Measurements from ENCODE around the gene CNIH3.

Gene CNIH3

GRCh38 chr1:224724566-224724965 is 108.4 kb downstream of the CNIH3 start:
- Histone ChIP-seq H3K4me2 (peak overlapping the region in 2 of 11 experiments; percentile 73 to 81; a peak in 4 of 22 replicates), H4K20me1 (no peaks in the 10 kb centered on the region), H3K9me3 (replicated peaks in 1 of 11) (no peaks in the 10 kb centered on the region), H3K36me3 (no peaks in the 10 kb centered on the region), H3K4me3 (no peak overlapping the region), H3K27ac (no peak overlapping the region; a peak in 1 of 22 replicates), H3K4me1 (peaks cover 0 to 57% (median 9%) of the 10 kb centered on the region in 10 experiments; a peak in 13 of 20 replicates), H3K27me3 (no peaks in the 10 kb centered on the region), H3K9ac (no peak overlapping the region)
- TF ChIP-seq Cebpa-rat (IDR thresholded peaks at IDR 0.05) = no peak

DNA sequence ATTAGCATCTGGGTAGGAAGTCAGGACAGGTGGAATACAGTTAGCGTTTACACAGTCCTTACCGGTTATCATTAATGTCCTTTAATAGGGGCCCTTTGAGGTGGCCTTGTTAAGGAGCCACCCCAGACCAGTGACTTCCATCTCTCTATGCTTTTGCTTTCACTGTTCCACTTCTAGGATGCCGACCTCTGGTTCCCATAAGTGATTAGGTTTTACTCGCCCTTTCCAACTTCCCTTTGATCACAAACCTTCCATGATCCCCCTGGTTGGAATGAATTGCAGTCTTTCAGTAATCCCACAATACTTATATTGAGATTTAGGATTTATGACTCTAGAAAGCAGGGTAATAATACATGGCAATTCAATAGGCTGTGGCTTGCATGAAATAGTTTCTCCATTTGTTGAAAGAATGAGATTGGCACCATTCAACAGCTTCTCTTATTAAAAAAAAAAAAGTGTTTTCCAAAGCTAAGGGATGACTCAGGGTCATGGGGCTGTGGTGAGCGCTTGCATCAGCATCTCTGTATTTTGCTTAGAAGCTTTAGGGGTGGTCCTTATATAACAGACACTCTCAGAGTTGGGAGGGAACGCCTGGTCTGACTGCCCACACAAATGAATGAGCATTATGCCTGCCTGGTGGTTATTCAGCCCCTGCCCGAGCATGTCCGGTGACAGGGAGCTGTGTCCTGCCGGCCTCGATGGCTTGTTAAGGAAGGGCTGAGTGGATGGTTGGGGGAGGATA is 110.5 kb downstream of the CNIH3 start:
- no peaks in the 10 kb centered on the region for H3K9me3 ChIP-seq (replicated peaks in 1 of 11)
- no peaks in the 10 kb centered on the region for H3K27me3 ChIP-seq
- no peaks in the 10 kb centered on the region for H3K36me3 ChIP-seq
- H3K4me1 ChIP-seq = peaks cover 0 to 72% (median 9%) of the 10 kb centered on the region in 10 experiments; a peak in 13 of 20 replicates
- H4K20me1 ChIP-seq = no peaks in the 10 kb centered on the region
- no peak overlapping the region for H3K4me3 ChIP-seq
- peak overlapping the region in 4 of 11 experiments; percentile 57 to 80 (median 74); a peak in 8 of 22 replicates for H3K27ac ChIP-seq
- no peak for TF ChIP-seq Cebpa-rat (IDR thresholded peaks at IDR 0.05)
- peak overlapping the region in 3 of 11 experiments; percentile 22 to 54 (median 29); a peak in 4 of 22 replicates for H3K9ac ChIP-seq
- peak overlapping the region in 3 of 11 experiments; percentile 48 to 81 (median 73); a peak in 6 of 22 replicates for H3K4me2 ChIP-seq

- no peaks in the 10 kb centered on the region for H3K27me3 ChIP-seq
- H3K27ac ChIP-seq = peak overlapping the region in 4 of 11 experiments; percentile 57 to 80 (median 74); a peak in 8 of 22 replicates
- no peaks in the 10 kb centered on the region for H4K20me1 ChIP-seq
- H3K9ac ChIP-seq = peak overlapping the region in 3 of 11 experiments; percentile 4 to 54 (median 12); a peak in 3 of 22 replicates
- H3K36me3 ChIP-seq = no peaks in the 10 kb centered on the region
- H3K4me2 ChIP-seq = peak overlapping the region in 3 of 11 experiments; percentile 48 to 81 (median 73); a peak in 6 of 22 replicates
- no peak overlapping the region for H3K4me3 ChIP-seq
- TF ChIP-seq Cebpa-rat (IDR thresholded peaks at IDR 0.05) = no peak
- H3K9me3 ChIP-seq (replicated peaks in 1 of 11) = no peaks in the 10 kb centered on the region
- peaks cover 0 to 77% (median 4%) of the 10 kb centered on the region in 10 experiments; a peak in 11 of 20 replicates for H3K4me1 ChIP-seq
Measured at GRCh38 chr1:224727351-224728289, 111.5 kb downstream of the CNIH3 start.

DNA sequence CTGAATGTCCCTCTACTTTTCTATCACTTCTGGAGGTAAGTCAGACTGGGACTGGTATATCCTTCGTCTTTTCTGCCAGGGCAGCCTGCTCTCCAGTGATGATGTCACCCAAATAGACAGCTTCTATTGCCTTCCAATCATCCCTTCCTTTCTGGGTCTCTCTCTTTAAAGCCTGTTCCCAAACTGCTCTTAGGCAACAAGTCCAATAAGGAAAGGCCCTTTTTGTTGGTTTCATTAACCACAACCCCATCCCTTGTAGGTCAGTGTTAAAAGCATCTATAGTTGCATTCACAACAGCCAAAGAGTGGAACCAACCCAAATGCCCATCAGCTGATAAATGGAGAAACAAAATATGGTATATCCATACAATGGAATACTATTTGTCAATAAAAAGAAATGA is 114.4 kb downstream of the CNIH3 start:
- Histone ChIP-seq H3K36me3 (no peaks in the 10 kb centered on the region), H3K9ac (no peak overlapping the region), H4K20me1 (no peaks in the 10 kb centered on the region), H3K4me3 (no peak overlapping the region), H3K27ac (no peak overlapping the region), H3K4me2 (peak overlapping the region in 2 of 11 experiments; percentile 6 to 22; a peak in 2 of 22 replicates), H3K27me3 (no peaks in the 10 kb centered on the region), H3K4me1 (peaks cover 27 to 78% (median 29%) of the 10 kb centered on the region in 10 experiments), H3K9me3 (replicated peaks in 1 of 11) (no peaks in the 10 kb centered on the region)
- no peak for TF ChIP-seq Cebpa-rat (IDR thresholded peaks at IDR 0.05)

- Histone ChIP-seq H4K20me1 (no peaks in the 10 kb centered on the region), H3K4me3 (no peak overlapping the region), H3K4me2 (0 out of 22 replicates have a peak overlapping the region, but pooled peaks of 1 of the 11 experiments have one; percentile 6), H3K36me3 (no peaks in the 10 kb centered on the region), H3K9ac (no peak overlapping the region), H3K27ac (no peak overlapping the region), H3K9me3 (replicated peaks in 1 of 11) (no peaks in the 10 kb centered on the region), H3K4me1 (peaks cover 32 to 78% (median 33%) of the 10 kb centered on the region in 10 experiments), H3K27me3 (no peaks in the 10 kb centered on the region)
- no peak for TF ChIP-seq Cebpa-rat (IDR thresholded peaks at IDR 0.05)
Measured at GRCh38 chr1:224730965-224731364, 114.8 kb downstream of the CNIH3 start.

DNA sequence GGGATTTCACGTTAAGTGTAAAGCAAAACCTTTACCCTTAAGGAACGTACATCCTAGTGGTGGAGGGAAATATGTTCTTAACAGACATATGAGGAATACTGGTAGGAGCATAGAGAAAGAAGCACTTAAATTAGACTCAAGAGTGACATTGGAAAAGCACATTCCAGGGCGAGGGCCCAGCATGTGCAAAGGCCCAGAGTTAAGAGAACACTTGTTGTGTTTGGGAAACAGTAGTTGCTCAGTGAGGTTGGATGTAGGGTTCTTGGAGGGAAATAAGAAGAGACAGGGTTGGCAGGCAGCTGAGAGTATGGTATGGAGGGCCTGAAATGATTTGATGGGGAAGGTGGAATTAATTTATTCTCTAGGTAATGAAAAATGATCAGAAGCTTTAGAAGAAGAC is 115.5 kb downstream of the CNIH3 start:
- H3K9me3 ChIP-seq (replicated peaks in 1 of 11) = no peaks in the 10 kb centered on the region
- no peak overlapping the region for H3K4me3 ChIP-seq
- no peak overlapping the region for H3K9ac ChIP-seq
- no peaks in the 10 kb centered on the region for H3K27me3 ChIP-seq
- no peaks in the 10 kb centered on the region for H4K20me1 ChIP-seq
- no peaks in the 10 kb centered on the region for H3K36me3 ChIP-seq
- H3K4me2 ChIP-seq = no peak overlapping the region
- peaks cover 38 to 78% (median 40%) of the 10 kb centered on the region in 10 experiments for H3K4me1 ChIP-seq
- TF ChIP-seq Cebpa-rat (IDR thresholded peaks at IDR 0.05) = no peak
- no peak overlapping the region for H3K27ac ChIP-seq

DNA sequence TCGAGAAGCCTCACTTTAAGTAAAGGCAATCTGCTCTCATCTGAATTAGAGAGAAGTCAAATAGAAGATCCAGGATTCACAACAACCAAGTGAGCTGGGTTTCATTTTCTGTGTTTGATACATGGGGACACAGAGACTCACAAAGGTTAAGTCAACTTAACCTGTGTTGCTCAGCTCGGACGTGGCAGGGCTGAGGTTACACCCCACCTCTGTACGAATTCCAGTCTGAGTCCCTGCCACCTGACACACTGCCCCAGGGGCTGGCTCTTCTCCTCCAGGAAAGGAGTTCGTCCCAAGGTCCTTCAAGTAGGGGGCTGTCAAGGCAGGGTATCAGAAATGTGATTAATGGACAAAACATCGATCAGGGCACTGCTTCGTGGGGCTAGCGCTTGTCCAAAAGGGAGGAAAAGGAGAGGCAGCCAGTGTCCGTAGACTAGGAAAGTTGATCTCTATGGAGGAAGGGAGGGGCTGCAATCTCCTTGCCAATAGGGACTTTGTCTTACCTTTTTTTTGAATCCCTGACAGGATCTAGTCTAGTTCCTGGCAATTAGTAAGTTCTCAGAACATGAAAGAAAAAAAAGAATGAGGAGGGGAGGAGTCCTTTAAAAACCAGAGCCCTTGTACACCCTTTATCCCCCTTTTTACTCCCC is 116.4 kb downstream of the CNIH3 start:
- Histone ChIP-seq H4K20me1 (no peaks in the 10 kb centered on the region), H3K9me3 (replicated peaks in 1 of 11) (no peaks in the 10 kb centered on the region), H3K4me1 (peaks cover 45 to 78% (median 48%) of the 10 kb centered on the region in 10 experiments), H3K36me3 (no peaks in the 10 kb centered on the region), H3K4me3 (no peak overlapping the region), H3K27ac (peak overlapping the region in 3 of 11 experiments; percentile 8 to 49 (median 33); a peak in 5 of 22 replicates), H3K9ac (no peak overlapping the region), H3K27me3 (no peaks in the 10 kb centered on the region), H3K4me2 (peak overlapping the region in 9 of 11 experiments; percentile 62 to 91 (median 81); a peak in 15 of 22 replicates)
- TF ChIP-seq Cebpa-rat (IDR thresholded peaks at IDR 0.05) = no peak

DNA sequence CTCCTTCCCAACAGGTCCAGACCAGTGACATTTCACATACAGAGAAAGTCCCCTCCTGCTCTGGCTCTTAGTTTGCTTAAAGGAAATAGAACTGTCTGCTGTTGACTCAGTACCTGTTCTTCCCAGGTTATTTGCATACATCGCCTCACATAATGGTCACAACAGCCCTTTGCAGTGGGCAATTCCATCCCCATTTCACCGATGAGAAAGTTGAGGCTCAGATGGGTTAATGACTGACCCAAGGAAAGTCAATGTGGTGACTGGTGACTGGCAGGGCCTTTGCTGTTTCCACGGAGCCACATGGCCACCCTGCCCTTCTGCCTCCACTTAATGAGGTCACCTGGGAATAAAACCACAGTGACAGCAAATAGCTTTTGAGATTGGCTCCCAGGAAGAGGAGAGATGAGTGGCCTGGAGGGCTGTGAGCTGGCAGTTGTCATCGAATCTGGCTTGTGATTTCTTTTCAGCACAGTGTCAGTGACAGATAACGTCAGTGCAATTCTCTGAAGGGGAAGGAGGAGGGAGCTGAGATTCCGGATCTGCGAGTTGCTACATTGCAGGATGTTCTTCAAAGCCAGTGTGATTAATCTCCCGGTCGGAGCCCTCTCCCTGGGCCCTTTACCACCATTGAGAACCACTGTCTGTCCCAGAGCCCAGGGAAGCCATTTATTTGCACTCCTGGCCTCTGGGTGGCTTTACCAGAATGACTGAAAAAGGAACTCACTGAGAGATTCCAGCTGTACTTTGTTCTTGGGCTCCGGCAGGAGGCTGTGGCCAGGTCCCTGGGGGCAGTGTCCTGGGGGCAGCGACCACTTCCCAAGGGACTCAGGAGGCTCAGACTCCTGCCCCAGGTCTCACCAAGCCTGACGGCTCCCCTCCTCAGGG is 117.2 kb downstream of the CNIH3 start:
- Histone ChIP-seq H3K9me3 (replicated peaks in 1 of 11) (no peaks in the 10 kb centered on the region), H4K20me1 (no peaks in the 10 kb centered on the region), H3K9ac (peak overlapping the region in 3 of 11 experiments; percentile 16 to 49 (median 36); a peak in 4 of 22 replicates), H3K4me2 (peak overlapping the region; percentile 62 to 91 (median 79)), H3K36me3 (no peaks in the 10 kb centered on the region), H3K27me3 (no peaks in the 10 kb centered on the region), H3K4me3 (no peak overlapping the region), H3K27ac (peak overlapping the region in 4 of 11 experiments; percentile 35 to 49 (median 47); a peak in 7 of 22 replicates), H3K4me1 (peaks cover 50 to 77% (median 56%) of the 10 kb centered on the region in 10 experiments)
- no peak for TF ChIP-seq Cebpa-rat (IDR thresholded peaks at IDR 0.05)

Measured in BLaER1 treated with 17β-estradiol and CSF1 and Interleukin-3, amounts not matched to agents 10 nM and 100 nM (cell line).